ENCODE results near the gene ABCB11. TPM values are rescaled to one million over a fixed set of nuclear protein-coding genes. Genes with fewer than 3 reads are reported as not detected.
A peak's percentile ranks its signal among the peaks of the same experiment; 100 is the strongest.

The ABCB11 gene
- 0.09 TPM in 1 of 2 replicates, not detected in the other for total RNA-seq (ENCODE audit: low replicate concordance)

DNA sequence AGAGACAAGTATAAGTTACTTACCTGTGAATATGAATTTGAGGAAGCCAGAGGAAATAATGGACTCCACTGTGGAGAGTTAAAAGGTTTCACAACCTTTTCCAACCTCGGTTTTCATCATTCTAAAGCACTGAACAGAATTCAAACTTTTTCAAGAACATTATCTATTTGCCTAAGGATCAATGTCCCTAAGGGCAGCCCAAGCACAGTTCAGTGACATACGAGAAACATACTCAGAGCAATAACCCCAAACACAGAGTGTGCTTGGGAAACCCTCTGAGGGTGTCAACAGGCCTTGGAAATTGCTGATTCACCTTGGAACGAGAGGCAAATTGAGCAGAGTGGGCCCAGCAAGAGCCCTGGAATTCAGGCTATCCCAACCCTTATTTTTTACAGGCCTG is at the start of gene ABCB11:
ABCB11 (minus strand) TSS at position 123 of the 400 bp plus-strand sequence. CDS start 13,199 bp downstream, outside the sequence.
- TF ChIP-seq, protein P1, sequence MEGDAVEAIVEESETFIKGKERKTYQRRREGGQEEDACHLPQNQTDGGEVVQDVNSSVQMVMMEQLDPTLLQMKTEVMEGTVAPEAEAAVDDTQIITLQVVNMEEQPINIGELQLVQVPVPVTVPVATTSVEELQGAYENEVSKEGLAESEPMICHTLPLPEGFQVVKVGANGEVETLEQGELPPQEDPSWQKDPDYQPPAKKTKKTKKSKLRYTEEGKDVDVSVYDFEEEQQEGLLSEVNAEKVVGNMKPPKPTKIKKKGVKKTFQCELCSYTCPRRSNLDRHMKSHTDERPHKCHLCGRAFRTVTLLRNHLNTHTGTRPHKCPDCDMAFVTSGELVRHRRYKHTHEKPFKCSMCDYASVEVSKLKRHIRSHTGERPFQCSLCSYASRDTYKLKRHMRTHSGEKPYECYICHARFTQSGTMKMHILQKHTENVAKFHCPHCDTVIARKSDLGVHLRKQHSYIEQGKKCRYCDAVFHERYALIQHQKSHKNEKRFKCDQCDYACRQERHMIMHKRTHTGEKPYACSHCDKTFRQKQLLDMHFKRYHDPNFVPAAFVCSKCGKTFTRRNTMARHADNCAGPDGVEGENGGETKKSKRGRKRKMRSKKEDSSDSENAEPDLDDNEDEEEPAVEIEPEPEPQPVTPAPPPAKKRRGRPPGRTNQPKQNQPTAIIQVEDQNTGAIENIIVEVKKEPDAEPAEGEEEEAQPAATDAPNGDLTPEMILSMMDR (IDR thresholded peaks at IDR 0.05), result no peak
- no peak for TF ChIP-seq EZH2 (IDR thresholded peaks at IDR 0.05)
- TF ChIP-seq EZH2phosphoT487 (IDR thresholded peaks at IDR 0.05), result no peak
- Histone ChIP-seq H4K20me1 (ENCODE audit: low read depth) (no peaks in the 10 kb centered on the region), H3K9ac (no peak within 1 kb of the TSS), H3K9me3 (ENCODE audit: low read depth) (no peaks in the 10 kb centered on the region), H3K79me2 (ENCODE audit: low read depth) (no peaks in the 10 kb centered on the region), H3K4me1 (no peaks in the 10 kb centered on the region), H3K4me3 (no peak within 1 kb of the TSS), H3K27me3 (no peaks in the 10 kb centered on the region), H3K4me2 (no peak within 1 kb of the TSS), H3K27ac (no peak within 1 kb of the TSS), H3K36me3 (no peaks in the 10 kb centered on the region), H2AFZ (replicated peaks) (peak within 1 kb of the TSS; percentile 12), H3F3A (ENCODE audit: low read depth) (no peaks in the 10 kb centered on the region)
- Mint-ChIP-seq H3K36me3 (no peaks in the 10 kb centered on the region), H3K9me3 (no peaks in the 10 kb centered on the region), H3K4me3 (no peak within 1 kb of the TSS), H3K27me3 (ENCODE audit: insufficient read depth, low read depth) (no peaks in the 10 kb centered on the region), H3K27ac (no peak within 1 kb of the TSS), H3K4me1 (no peaks in the 10 kb centered on the region)
- no peak for DNase-seq (ENCODE audit: low spot score)

DNA sequence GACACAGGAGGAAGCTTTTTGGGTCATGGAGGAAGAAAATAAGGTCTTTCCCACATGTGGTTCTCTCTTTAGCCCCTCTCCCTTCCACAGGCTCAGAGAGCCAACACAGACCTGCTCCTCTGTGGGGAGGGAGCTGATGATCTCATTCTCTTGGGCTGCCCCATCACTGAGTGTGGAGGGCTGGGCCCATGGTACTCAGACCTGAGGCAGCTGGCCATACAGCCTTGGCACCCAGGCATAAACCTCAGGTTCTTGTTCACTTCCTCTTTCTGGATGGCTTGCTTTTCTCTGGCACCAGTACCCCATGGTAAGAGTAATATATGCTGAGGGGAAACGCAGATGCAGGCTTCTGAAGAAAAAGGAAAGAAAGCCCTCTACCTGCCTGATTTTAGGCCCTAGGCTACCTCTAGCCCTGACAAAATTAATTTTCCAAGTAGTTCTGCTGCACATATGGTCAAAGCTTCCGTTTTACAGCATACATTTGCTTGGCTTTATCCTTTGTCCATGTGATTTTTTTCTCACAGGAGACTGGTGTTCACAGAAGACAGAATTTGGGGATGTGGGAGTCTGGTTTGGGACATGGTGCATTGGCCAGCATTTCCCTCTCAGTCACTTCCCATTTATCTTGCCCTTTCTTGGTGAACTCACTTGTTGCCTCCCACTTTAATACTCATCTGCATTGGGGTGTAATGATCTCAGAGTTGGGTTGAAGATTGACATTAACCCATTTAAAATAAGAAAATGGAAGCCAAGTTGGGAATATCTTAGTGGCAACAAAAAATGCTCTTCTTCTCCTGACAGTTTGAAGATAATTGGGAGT is 49.3 kb upstream of the ABCB11 start:
- Histone ChIP-seq H4K20me1 (ENCODE audit: low read depth) (no peaks in the 10 kb centered on the region), H2AFZ (replicated peaks) (no peak overlapping the region), H3K9ac (no peak overlapping the region), H3K79me2 (ENCODE audit: low read depth) (no peaks in the 10 kb centered on the region), H3K4me3 (no peak overlapping the region), H3K27ac (no peak overlapping the region), H3K4me2 (no peak overlapping the region), H3F3A (ENCODE audit: low read depth) (no peaks in the 10 kb centered on the region), H3K36me3 (no peaks in the 10 kb centered on the region), H3K27me3 (no peaks in the 10 kb centered on the region), H3K4me1 (no peaks in the 10 kb centered on the region), H3K9me3 (ENCODE audit: low read depth) (no peaks in the 10 kb centered on the region)
- no peaks in the 10 kb centered on the region for H3K4me1 Mint-ChIP-seq
- DNase-seq (ENCODE audit: low spot score), result no peak
- TF ChIP-seq, protein P1 (IDR thresholded peaks at IDR 0.05), result no peak
- TF ChIP-seq EZH2 (IDR thresholded peaks at IDR 0.05) (no peak), EZH2phosphoT487 (IDR thresholded peaks at IDR 0.05) (no peak)
- no peaks in the 10 kb centered on the region for H3K27me3 Mint-ChIP-seq (ENCODE audit: insufficient read depth, low read depth)
- no peak overlapping the region for H3K4me3 Mint-ChIP-seq
- H3K36me3 Mint-ChIP-seq, result no peaks in the 10 kb centered on the region
- no peak overlapping the region for H3K27ac Mint-ChIP-seq
- peaks cover 4% of the 10 kb centered on the region for H3K9me3 Mint-ChIP-seq

DNA sequence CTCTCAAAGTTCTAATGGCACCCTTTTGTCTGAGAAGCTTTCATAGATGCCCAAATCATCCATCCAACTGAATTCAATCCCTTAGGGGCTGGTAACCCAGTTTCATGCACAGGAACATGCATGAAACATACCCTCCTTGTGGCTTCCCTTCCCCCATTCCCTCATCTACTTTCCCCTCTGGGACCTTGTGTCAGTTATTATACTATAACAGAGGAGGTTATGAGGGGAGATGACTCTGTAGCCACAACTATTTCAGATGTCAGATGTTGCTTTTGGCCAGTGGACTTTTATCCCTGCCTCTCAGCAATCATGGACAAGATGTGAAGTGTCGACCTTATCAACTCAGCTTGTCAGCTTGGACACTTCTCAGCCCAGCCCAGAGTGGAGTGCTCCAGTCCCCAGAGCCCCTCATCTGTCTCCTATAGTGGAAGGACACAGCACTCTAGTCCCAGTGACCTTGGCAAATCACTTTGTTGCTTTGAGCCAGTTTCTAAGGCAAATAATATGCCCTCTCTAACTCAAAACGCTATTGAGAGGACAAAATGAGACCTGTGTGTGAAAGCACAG is 46.6 kb upstream of the ABCB11 start:
- no peaks in the 10 kb centered on the region for H4K20me1 ChIP-seq (ENCODE audit: low read depth)
- no peaks in the 10 kb centered on the region for H3K9me3 ChIP-seq (ENCODE audit: low read depth)
- H3F3A ChIP-seq (ENCODE audit: low read depth), result no peaks in the 10 kb centered on the region
- no peak overlapping the region for H3K27ac Mint-ChIP-seq
- H3K4me1 Mint-ChIP-seq, result no peaks in the 10 kb centered on the region
- no peak overlapping the region for H3K4me2 ChIP-seq
- TF ChIP-seq, protein P1 (IDR thresholded peaks at IDR 0.05), result no peak
- TF ChIP-seq EZH2phosphoT487 (IDR thresholded peaks at IDR 0.05) (no peak), EZH2 (IDR thresholded peaks at IDR 0.05) (no peak)
- H3K36me3 Mint-ChIP-seq, result no peaks in the 10 kb centered on the region
- no peak overlapping the region for H3K9ac ChIP-seq
- no peaks in the 10 kb centered on the region for H3K79me2 ChIP-seq (ENCODE audit: low read depth)
- H2AFZ ChIP-seq (replicated peaks), result no peak overlapping the region
- H3K27ac ChIP-seq, result no peak overlapping the region
- H3K4me3 Mint-ChIP-seq, result no peak overlapping the region
- no peaks in the 10 kb centered on the region for H3K4me1 ChIP-seq
- DNase-seq (ENCODE audit: low spot score), result no peak
- no peaks in the 10 kb centered on the region for H3K9me3 Mint-ChIP-seq
- H3K36me3 ChIP-seq, result no peaks in the 10 kb centered on the region
- H3K27me3 ChIP-seq, result no peaks in the 10 kb centered on the region
- no peaks in the 10 kb centered on the region for H3K27me3 Mint-ChIP-seq (ENCODE audit: insufficient read depth, low read depth)
- H3K4me3 ChIP-seq, result no peak overlapping the region

Measured in neural progenitor cell (in vitro differentiated cells).